Esophagus squamous epithelium (tissue), 4 donors: ENCODE measurements around the gene S1PR3.

ENCODE experiments used
- CTCF ChIP-seq, 6 experiments: fragments of 450-650 bp in 4 of 6; fragments of 200-600 bp in 2 of 6; sonication (generic) in 2 of 6; IDR thresholded peaks; one replicate each; pipeline ENCODE4 v1.5.1; 2016 to 2019; ENCODE audit warnings: antibody characterized with exemption in 6 of 6, mild to moderate bottlenecking in 4 of 6, moderate library complexity in 4 of 6
- POLR2A ChIP-seq, 4 donors: fragments of 450-650 bp; IDR thresholded peaks; one replicate each; pipeline ENCODE4 v1.6.1; 2017; ENCODE audit warnings: antibody characterized with exemption in 4 of 4, mild to moderate bottlenecking in 4 of 4, moderate library complexity in 3 of 4

- TF ChIP-seq POLR2A (IDR thresholded peaks at IDR 0.05), result no peak
- TF ChIP-seq CTCF (IDR thresholded peaks at IDR 0.05), result no peak
Measured at GRCh38 chr9:88965473-88965872, 25.8 kb upstream of the S1PR3 start.
